ENCODE measurements around the gene LRP11. TPM values are rescaled to one million over a fixed set of nuclear protein-coding genes. Genes with fewer than 3 reads are reported as not detected.

Gene LRP11
- total and polyA plus RNA-seq, 2 of the 13 experiments (the other 11 are each of a cell fraction or from before 2014, with no cell fraction given), result 32.4 to 48.9 TPM

DNA sequence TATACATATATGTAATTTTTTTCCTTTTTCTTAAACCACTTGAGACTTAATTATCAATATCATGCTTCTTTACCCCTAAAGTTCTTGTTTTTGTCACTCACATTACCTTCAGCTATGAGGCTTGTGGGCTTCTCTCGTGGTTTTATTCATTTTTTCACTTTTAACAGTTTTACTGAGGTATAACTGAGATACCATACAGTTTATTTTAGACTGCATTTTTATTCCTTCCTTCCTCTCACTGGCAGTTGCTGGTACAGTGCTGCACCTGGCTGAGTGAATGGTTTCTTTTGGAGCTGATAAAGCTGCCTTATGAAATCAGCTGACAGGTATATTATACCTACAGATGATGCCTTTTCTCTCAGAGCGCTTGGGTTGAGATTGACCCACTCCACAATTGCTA, 54.4 kb downstream of the LRP11 start:
- H3K9ac ChIP-seq (ENCODE audit: insufficient read depth, low read depth, low read length), result no peak overlapping the region
- DNase-seq (ENCODE audit: low spot score), result no peak
- POLR2A ChIA-PET, result no interaction called here
- 100% methylated on average over 2 of the region's 2 CpGs for WGBS (ENCODE audit: low lambda C conversion rate)
- H3K79me2 ChIP-seq (ENCODE audit: insufficient read depth, low read length), result no peaks in the 10 kb centered on the region
- ATAC-seq, result no peak
- H3K36me3 ChIP-seq (replicated peaks in 1 of 2; ENCODE audit: control insufficient read depth in 1 of 2, insufficient read depth in 2 of 2, low read length in 2 of 2), result peaks cover 1 to 28% of the 10 kb centered on the region in 2 experiments; a peak in 3 of 5 replicates
- intact Hi-C loops (cut with micrococcal nuclease; ENCODE audit: unreplicated experiment) (no loop called here), in situ Hi-C loops (cut with HindIII; ENCODE audit: extremely low pct_ligation_motif_present, low pct_unique_long_range_greater_than_20kb) (no loop called here)
- H3K9me3 ChIP-seq (ENCODE audit: low read length), result no peaks in the 10 kb centered on the region
- H3K4me1 ChIP-seq (ENCODE audit: insufficient read depth, low read length), result no peaks in the 10 kb centered on the region
- no peak overlapping the region for H3K4me3 ChIP-seq (replicated peaks in 1 of 3; ENCODE audit: insufficient read depth in 1 of 3, low read depth in 2 of 3, low read length in 3 of 3)
- BruUV-seq (replicated peaks), result no TSS peak
- no peak for FAIRE-seq
- no peaks in the 10 kb centered on the region for H4K20me1 ChIP-seq (ENCODE audit: insufficient read depth, low read length)
- H3K27ac ChIP-seq (ENCODE audit: extremely low read length, insufficient read depth, low read length), result no peak overlapping the region
- CTCF ChIA-PET (ENCODE audit: low intra/inter-chr PET ratio, low total read pairs), result no interaction called here
- H3K27me3 ChIP-seq (ENCODE audit: control insufficient read depth in 1 of 2, insufficient read depth in 2 of 2, low read length in 2 of 2), result no peaks in the 10 kb centered on the region
- no peak overlapping the region for H3K4me2 ChIP-seq (ENCODE audit: low read depth, low read length)
- no peak overlapping the region for H2AFZ ChIP-seq (ENCODE audit: low read length)
- TF ChIP-seq ZNF337 (CRISPR knock-in tag; IDR thresholded peaks at IDR 0.05; ENCODE audit: borderline replicate concordance, low read depth), result no peak
- no peak for TF ChIP-seq KMT2B (CRISPR knock-in tag; IDR thresholded peaks at IDR 0.05)
- TF ChIP-seq, protein P1, sequence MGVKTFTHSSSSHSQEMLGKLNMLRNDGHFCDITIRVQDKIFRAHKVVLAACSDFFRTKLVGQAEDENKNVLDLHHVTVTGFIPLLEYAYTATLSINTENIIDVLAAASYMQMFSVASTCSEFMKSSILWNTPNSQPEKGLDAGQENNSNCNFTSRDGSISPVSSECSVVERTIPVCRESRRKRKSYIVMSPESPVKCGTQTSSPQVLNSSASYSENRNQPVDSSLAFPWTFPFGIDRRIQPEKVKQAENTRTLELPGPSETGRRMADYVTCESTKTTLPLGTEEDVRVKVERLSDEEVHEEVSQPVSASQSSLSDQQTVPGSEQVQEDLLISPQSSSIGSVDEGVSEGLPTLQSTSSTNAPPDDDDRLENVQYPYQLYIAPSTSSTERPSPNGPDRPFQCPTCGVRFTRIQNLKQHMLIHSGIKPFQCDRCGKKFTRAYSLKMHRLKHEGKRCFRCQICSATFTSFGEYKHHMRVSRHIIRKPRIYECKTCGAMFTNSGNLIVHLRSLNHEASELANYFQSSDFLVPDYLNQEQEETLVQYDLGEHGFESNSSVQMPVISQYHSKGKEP (CRISPR knock-in tag; IDR thresholded peaks at IDR 0.05), result no peak

DNA sequence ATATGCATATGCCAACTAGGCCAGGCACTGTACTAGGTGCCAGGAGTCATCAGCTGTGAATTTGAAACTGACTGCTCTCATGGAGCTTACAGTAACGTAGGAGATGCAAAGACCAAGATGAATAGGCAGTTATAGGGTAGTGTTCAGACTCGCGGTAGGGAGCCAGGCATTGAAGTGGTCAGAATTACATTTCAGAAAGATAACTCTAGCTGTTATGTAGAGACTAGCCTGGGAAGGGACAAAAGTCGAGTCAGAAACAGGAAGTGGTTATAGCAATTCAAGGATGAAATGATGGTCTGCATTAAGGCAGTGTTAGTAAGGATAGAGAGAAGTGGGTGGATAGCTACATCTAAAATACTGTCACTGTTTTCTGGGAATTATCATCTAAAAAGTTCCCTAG, 58.0 kb downstream of the LRP11 start:
- Histone ChIP-seq H3K27me3 (ENCODE audit: control insufficient read depth in 1 of 2, insufficient read depth in 2 of 2, low read length in 2 of 2) (no peaks in the 10 kb centered on the region), H3K79me2 (ENCODE audit: insufficient read depth, low read length) (no peaks in the 10 kb centered on the region), H3K4me3 (replicated peaks in 1 of 3; ENCODE audit: insufficient read depth in 1 of 3, low read depth in 2 of 3, low read length in 3 of 3) (no peak overlapping the region), H4K20me1 (ENCODE audit: insufficient read depth, low read length) (no peaks in the 10 kb centered on the region), H3K9ac (ENCODE audit: insufficient read depth, low read depth, low read length) (no peak overlapping the region), H3K27ac (ENCODE audit: extremely low read length, insufficient read depth, low read length) (no peak overlapping the region), H3K9me3 (ENCODE audit: low read length) (no peaks in the 10 kb centered on the region), H2AFZ (ENCODE audit: low read length) (no peak overlapping the region), H3K36me3 (replicated peaks in 1 of 2; ENCODE audit: control insufficient read depth in 1 of 2, insufficient read depth in 2 of 2, low read length in 2 of 2) (peaks cover 8 to 41% of the 10 kb centered on the region in 2 experiments), H3K4me2 (ENCODE audit: low read depth, low read length) (no peak overlapping the region), H3K4me1 (ENCODE audit: insufficient read depth, low read length) (no peaks in the 10 kb centered on the region)
- intact Hi-C loops (cut with micrococcal nuclease; ENCODE audit: unreplicated experiment), result no loop called here
- in situ Hi-C loops (cut with HindIII; ENCODE audit: extremely low pct_ligation_motif_present, low pct_unique_long_range_greater_than_20kb), result no loop called here
- peak; percentile 51 for ATAC-seq
- CTCF ChIA-PET (ENCODE audit: low intra/inter-chr PET ratio, low total read pairs), result no interaction called here
- POLR2A ChIA-PET, result no interaction called here
- TF ChIP-seq RBM22 (optimal IDR thresholded peaks at IDR 0.05; ENCODE audit: low read length) (peak; percentile 74), ZNF891 (CRISPR knock-in tag; IDR thresholded peaks at IDR 0.05) (no peak), ZNF33A (CRISPR knock-in tag; IDR thresholded peaks at IDR 0.05; ENCODE audit: borderline replicate concordance) (no peak), FOXO1 (CRISPR knock-in tag; IDR thresholded peaks at IDR 0.05) (no peak), CEBPG (CRISPR knock-in tag; IDR thresholded peaks at IDR 0.05) (no peak), ZNF713 (CRISPR knock-in tag; IDR thresholded peaks at IDR 0.05) (no peak), GTF3A (CRISPR knock-in tag; conservative IDR thresholded peaks at IDR 0.05) (no peak), HES4 (CRISPR knock-in tag; IDR thresholded peaks at IDR 0.05; ENCODE audit: borderline replicate concordance) (no peak)
- TF ChIP-seq, protein P2, sequence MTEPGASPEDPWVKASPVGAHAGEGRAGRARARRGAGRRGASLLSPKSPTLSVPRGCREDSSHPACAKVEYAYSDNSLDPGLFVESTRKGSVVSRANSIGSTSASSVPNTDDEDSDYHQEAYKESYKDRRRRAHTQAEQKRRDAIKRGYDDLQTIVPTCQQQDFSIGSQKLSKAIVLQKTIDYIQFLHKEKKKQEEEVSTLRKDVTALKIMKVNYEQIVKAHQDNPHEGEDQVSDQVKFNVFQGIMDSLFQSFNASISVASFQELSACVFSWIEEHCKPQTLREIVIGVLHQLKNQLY (CRISPR knock-in tag; IDR thresholded peaks at IDR 0.05), result no peak
- 88% methylated on average over 4 of the region's 4 CpGs for WGBS (ENCODE audit: low lambda C conversion rate)
- no peak for FAIRE-seq
- DNase-seq (ENCODE audit: low spot score), result no peak
- BruUV-seq (replicated peaks), result no TSS peak
